Colonic mucosa (tissue), 4 donors: ENCODE results near the gene BICC1. TPM values are rescaled to one million over a fixed set of nuclear protein-coding genes. Genes with fewer than 3 reads are reported as not detected.

ENCODE experiments used
- DNase-seq: peaks from one replicate; pipeline ENCODE4 v3.0.0-alpha.2; 2020
- H3K27ac ChIP-seq: fragments of 200-600 bp; one replicate; pipeline ENCODE4 v1.8.0; 2021
- H3K27me3 ChIP-seq: fragments of 200-600 bp; one replicate; pipeline ENCODE4 v1.8.0; 2021
- H3K36me3 ChIP-seq: fragments of 200-600 bp; one replicate; pipeline ENCODE4 v1.8.0; 2021
- H3K4me1 ChIP-seq: fragments of 200-600 bp; one replicate; pipeline ENCODE4 v1.8.0; 2021; ENCODE audit warnings: mild to moderate bottlenecking
- H3K4me3 ChIP-seq: fragments of 200-600 bp; one replicate; pipeline ENCODE4 v1.8.0; 2021
- H3K9ac ChIP-seq, 2 donors: one replicate each; pipeline ENCODE4 v1.7.0; 2013; ENCODE audit warnings: control low read depth in 2 of 2, low read depth in 2 of 2, low read length in 2 of 2
- H3K9me3 ChIP-seq: fragments of 200-600 bp; one replicate; pipeline ENCODE4 v1.8.0; 2021
- CTCF ChIP-seq: fragments of 200-600 bp; IDR thresholded peaks from one replicate; pipeline ENCODE4 v1.8.0; 2022; ENCODE audit warnings: antibody characterized with exemption, mild to moderate bottlenecking
- intact Hi-C: fragments of 100-400 bp; cut with DNase I; formaldehyde crosslinking; loops from one replicate; pipeline ENCODE4 v1.14.1; 2022
- total RNA-seq, 2 donors: library from RNA; stranded (reverse); fragmentation: NEBNext Ultra II Directional in 1 of 2; extraction: Animal tissue kit (Norgen Biotek cat#: 25700) in 1 of 2; gene quantifications; one replicate each; pipeline ENCODE4 v1.2.1, GENCODE V29; 2021
- donor health status: healthy.
- donor health status: DM: no; HTN: no; CAD: no.
- donor health status: DM: no; HTN: no; CAD: no.

The BICC1 gene
- total RNA-seq, 2 donors from 2014 or later, result 1.3 to 2.9 TPM

GRCh38 chr10:58511765-58512490, 744 bp upstream of the BICC1 start:
- H3K4me1 ChIP-seq, result no peaks in the 10 kb centered on the region
- H3K27me3 ChIP-seq, result no peaks in the 10 kb centered on the region
- TF ChIP-seq CTCF, result no peak
- no peaks in the 10 kb centered on the region for H3K9me3 ChIP-seq
- intact Hi-C loops, result no loop called here
- no peaks in the 10 kb centered on the region for H3K36me3 ChIP-seq
- H3K9ac ChIP-seq, result no peak overlapping the region
- H3K4me3 ChIP-seq, result peak overlapping the region; percentile 25
- peak overlapping the region; percentile 35 for H3K27ac ChIP-seq
- peak; percentile 50 for DNase-seq

- no peaks in the 10 kb centered on the region for H3K27me3 ChIP-seq
Observed at GRCh38 chr10:58513188-58514110, 777 bp downstream of the BICC1 start.

GRCh38 chr10:58514111-58514770, 1.6 kb downstream of the BICC1 start:
- Histone ChIP-seq H3K9me3 (no peaks in the 10 kb centered on the region), H3K4me3 (peak overlapping the region; percentile 53), H3K9ac (no peak overlapping the region), H3K36me3 (no peaks in the 10 kb centered on the region), H3K4me1 (no peaks in the 10 kb centered on the region), H3K27ac (peak overlapping the region; percentile 51), H3K27me3 (no peaks in the 10 kb centered on the region)
- no peak for TF ChIP-seq CTCF
- intact Hi-C loops, result no loop called here
- no peak for DNase-seq

More at GRCh38 chr10:58513188-58514110, 777 bp downstream of the BICC1 start:
- Histone ChIP-seq H3K27ac (peak overlapping the region; percentile 51), H3K9ac (peak overlapping the region; percentile 61), H3K36me3 (no peaks in the 10 kb centered on the region), H3K4me1 (no peaks in the 10 kb centered on the region), H3K4me3 (peak overlapping the region; percentile 53), H3K9me3 (no peaks in the 10 kb centered on the region)
- TF ChIP-seq CTCF, result no peak
- intact Hi-C loops, result no loop called here
- DNase-seq, result peak; percentile 51

- DNase-seq, result no peak
Observed at GRCh38 chr10:58515291-58515941, 2.7 kb downstream of the BICC1 start.

More at GRCh38 chr10:58515291-58515941, 2.7 kb downstream of the BICC1 start:
- intact Hi-C loops, result no loop called here
- no peak overlapping the region for H3K9ac ChIP-seq
- no peak overlapping the region for H3K4me3 ChIP-seq
- H3K9me3 ChIP-seq, result no peaks in the 10 kb centered on the region
- no peaks in the 10 kb centered on the region for H3K27me3 ChIP-seq
- TF ChIP-seq CTCF, result no peak
- no peak overlapping the region for H3K27ac ChIP-seq
- H3K4me1 ChIP-seq, result no peaks in the 10 kb centered on the region
- H3K36me3 ChIP-seq, result no peaks in the 10 kb centered on the region
